Sigmoid colon (tissue), 7 donors: ENCODE measurements around the gene SLFN12L. TPM values are rescaled to one million over a fixed set of nuclear protein-coding genes. Genes with fewer than 3 reads are reported as not detected.
"Not testable (repeated sequence)": the region's sequence is repeated elsewhere in the genome, so short reads cannot be mapped to it uniquely, and the experiment has no call there.

Source experiments
- DNase-seq: peaks from one replicate; pipeline ENCODE4 v3.0.0-alpha.2; 2019
- H3K27ac ChIP-seq, 4 donors: fragments of 200-600 bp; sonication (generic); one replicate each; pipeline ENCODE4 v1.5.1; 2016 to 2019; ENCODE audit warnings: mild to moderate bottlenecking in 1 of 4
- H3K27me3 ChIP-seq, 3 donors: fragments of 200-600 bp; sonication (generic); one replicate each; pipeline ENCODE4 v1.5.1; 2019; ENCODE audit warnings: mild to moderate bottlenecking in 1 of 3
- H3K36me3 ChIP-seq, 4 donors: fragments of 200-600 bp; sonication (generic); one replicate each; pipeline ENCODE4 v1.5.1; 2016 to 2019
- H3K4me1 ChIP-seq, 4 donors: fragments of 200-600 bp; sonication (generic); one replicate each; pipeline ENCODE4 v1.5.1; 2017 to 2019
- H3K4me3 ChIP-seq, 4 donors: fragments of 200-600 bp; sonication (generic); one replicate each; pipeline ENCODE4 v1.5.1; 2017 to 2019; ENCODE audit warnings: mild to moderate bottlenecking in 2 of 4, moderate library complexity in 1 of 4
- H3K9me3 ChIP-seq, 4 donors: fragments of 200-600 bp in 3 of 4; sonication (generic) in 3 of 4; one replicate each; pipeline versions ENCODE4 v1.5.1 to v1.6.1; 2013 to 2019
- EP300 ChIP-seq, 4 donors: sonication (generic); formaldehyde crosslinking; IDR thresholded peaks; one replicate each; pipeline ENCODE4 v1.6.1; 2017; ENCODE audit warnings: antibody characterized with exemption in 4 of 4
- POLR2A ChIP-seq, 2 donors: fragments of 450-650 bp; IDR thresholded peaks; one replicate each; pipeline ENCODE4 v1.6.1; 2016; ENCODE audit warnings: antibody characterized with exemption in 2 of 2, mild to moderate bottlenecking in 2 of 2, moderate library complexity in 2 of 2
- POLR2AphosphoS5 ChIP-seq, 4 donors: sonication (generic); formaldehyde crosslinking; IDR thresholded peaks; one replicate each; pipeline ENCODE4 v1.6.1; 2017; ENCODE audit warnings: antibody characterized with exemption in 4 of 4
- WGBS, 2 donors: extraction: QIAGEN DNeasy Blood & Tissue Kit; methylation state at CpG; one replicate each; pipeline ENCODE4 v1.1.7; 2013; 5-methylcytosine and 5-hydroxymethylcytosine counted together
- intact Hi-C: fragments of 100-400 bp; cut with DNase I; formaldehyde crosslinking; loops from one replicate; pipeline ENCODE4 v1.15.1; 2023
- polyA plus RNA-seq, 3 donors: library from polyadenylated mRNA; stranded (reverse); fragments of 200-250 nt; gene quantifications; one replicate each; pipeline ENCODE4 v1.2.3, GENCODE V29; 2013
- total RNA-seq, 4 donors: library from RNA; depleted of rRNA; stranded (reverse); fragments of >200 nt; gene quantifications; one replicate each; pipeline ENCODE4 v1.1.0, GENCODE V29; 2016
- TF ChIP-seq, protein P1 (sequence below), 4 experiments: fragments of 450-650 bp in 3 of 4; fragments of 200-600 bp in 1 of 4; IDR thresholded peaks; one replicate each; pipeline ENCODE4 v1.5.1; 2016 to 2019; ENCODE audit warnings: antibody characterized with exemption in 4 of 4, mild to moderate bottlenecking in 3 of 4, moderate library complexity in 2 of 4
- donor health status: healthy with polysubstance abuse.
- donor health status: Bipolar disorder and iron deficiency.
- donor health status: healthy.

The SLFN12L gene
- total and polyA plus RNA-seq, 7 donors, result 0.27 to 1.9 (median 0.71) TPM; not detected in 2

GRCh38 chr17:35468475-35468874 lies 69.0 kb downstream of the SLFN12L start:
- TF ChIP-seq, protein P1, sequence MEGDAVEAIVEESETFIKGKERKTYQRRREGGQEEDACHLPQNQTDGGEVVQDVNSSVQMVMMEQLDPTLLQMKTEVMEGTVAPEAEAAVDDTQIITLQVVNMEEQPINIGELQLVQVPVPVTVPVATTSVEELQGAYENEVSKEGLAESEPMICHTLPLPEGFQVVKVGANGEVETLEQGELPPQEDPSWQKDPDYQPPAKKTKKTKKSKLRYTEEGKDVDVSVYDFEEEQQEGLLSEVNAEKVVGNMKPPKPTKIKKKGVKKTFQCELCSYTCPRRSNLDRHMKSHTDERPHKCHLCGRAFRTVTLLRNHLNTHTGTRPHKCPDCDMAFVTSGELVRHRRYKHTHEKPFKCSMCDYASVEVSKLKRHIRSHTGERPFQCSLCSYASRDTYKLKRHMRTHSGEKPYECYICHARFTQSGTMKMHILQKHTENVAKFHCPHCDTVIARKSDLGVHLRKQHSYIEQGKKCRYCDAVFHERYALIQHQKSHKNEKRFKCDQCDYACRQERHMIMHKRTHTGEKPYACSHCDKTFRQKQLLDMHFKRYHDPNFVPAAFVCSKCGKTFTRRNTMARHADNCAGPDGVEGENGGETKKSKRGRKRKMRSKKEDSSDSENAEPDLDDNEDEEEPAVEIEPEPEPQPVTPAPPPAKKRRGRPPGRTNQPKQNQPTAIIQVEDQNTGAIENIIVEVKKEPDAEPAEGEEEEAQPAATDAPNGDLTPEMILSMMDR (IDR thresholded peaks at IDR 0.05), result no peak
- TF ChIP-seq EP300 (IDR thresholded peaks at IDR 0.05) (no peak), POLR2AphosphoS5 (IDR thresholded peaks at IDR 0.05) (no peak), POLR2A (IDR thresholded peaks at IDR 0.05) (no peak)
- 84 to 89% methylated on average over 4 of the region's 4 CpGs for WGBS, 2 donors
- no peaks in the 10 kb centered on the region for H3K4me1 ChIP-seq
- no peak for DNase-seq
- no peaks in the 10 kb centered on the region for H3K9me3 ChIP-seq
- no peak overlapping the region for H3K27ac ChIP-seq
- peaks cover 0 to 15% (median 1%) of the 10 kb centered on the region in 3 donors for H3K27me3 ChIP-seq
- H3K4me3 ChIP-seq, result no peak overlapping the region
- H3K36me3 ChIP-seq, result no peaks in the 10 kb centered on the region
- intact Hi-C loops, result no loop called here

- intact Hi-C loops, result no loop called here
- Histone ChIP-seq H3K4me1 (no peaks in the 10 kb centered on the region), H3K27me3 (peaks cover 4 to 22% (median 8%) of the 10 kb centered on the region in 3 donors), H3K4me3 (no peak overlapping the region), H3K36me3 (no peaks in the 10 kb centered on the region), H3K27ac (no peak overlapping the region), H3K9me3 (no peaks in the 10 kb centered on the region)
- TF ChIP-seq EP300 (IDR thresholded peaks at IDR 0.05), result no peak
- TF ChIP-seq, protein P1 (IDR thresholded peaks at IDR 0.05), result no peak
- no peak for TF ChIP-seq POLR2AphosphoS5 (IDR thresholded peaks at IDR 0.05)
- TF ChIP-seq POLR2A (IDR thresholded peaks at IDR 0.05), result no peak
- 67 to 68% methylated on average over 4 of the region's 4 CpGs for WGBS, 2 donors
- no peak for DNase-seq
These were observed 69.7 kb downstream of the SLFN12L start for GRCh38 chr17:35467824-35468223.

DNA sequence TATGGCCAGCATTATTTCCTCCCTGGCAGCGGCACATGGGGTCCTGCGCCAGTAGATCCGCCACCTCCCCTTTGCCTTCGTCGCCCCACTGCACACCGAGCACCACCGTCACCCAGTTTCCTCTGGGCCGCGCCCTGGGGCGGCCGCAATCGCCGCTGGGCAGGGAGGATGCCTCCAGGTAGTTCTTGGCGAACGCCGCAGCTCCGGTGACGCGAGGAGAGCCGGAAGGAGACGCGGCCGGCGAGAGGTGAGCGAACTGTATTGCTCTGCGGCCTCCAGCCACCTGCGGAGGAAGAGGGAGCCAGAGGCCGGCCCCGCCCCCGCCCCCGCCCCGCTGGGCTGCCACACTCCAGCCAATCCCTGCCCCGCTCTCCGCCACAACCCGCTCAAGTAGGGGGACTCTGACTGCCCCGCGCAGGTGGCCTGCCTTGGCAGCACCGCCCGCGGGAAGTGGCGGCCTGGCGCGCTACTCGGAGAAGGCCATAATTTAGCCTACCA lies 77.1 kb downstream of the SLFN12L start:
- H3K4me1 ChIP-seq, result peaks cover 0 to 6% (median 3%) of the 10 kb centered on the region in 4 donors
- peak overlapping the region in 3 of 4 donors; percentile 15 to 36 (median 34) for H3K4me3 ChIP-seq
- no peak overlapping the region for H3K27ac ChIP-seq
- H3K36me3 ChIP-seq, result no peaks in the 10 kb centered on the region
- TF ChIP-seq, protein P1 (IDR thresholded peaks at IDR 0.05), result no peak
- TF ChIP-seq POLR2AphosphoS5 (IDR thresholded peaks at IDR 0.05) (no peak), POLR2A (IDR thresholded peaks at IDR 0.05) (no peak), EP300 (IDR thresholded peaks at IDR 0.05) (no peak)
- H3K27me3 ChIP-seq, result peaks cover 4 to 57% (median 40%) of the 10 kb centered on the region in 3 donors
- intact Hi-C loops, result no loop called here
- no peak for DNase-seq
- no peaks in the 10 kb centered on the region for H3K9me3 ChIP-seq
- 3% methylated on average over 44 of the region's 44 CpGs for WGBS, 2 donors

DNA sequence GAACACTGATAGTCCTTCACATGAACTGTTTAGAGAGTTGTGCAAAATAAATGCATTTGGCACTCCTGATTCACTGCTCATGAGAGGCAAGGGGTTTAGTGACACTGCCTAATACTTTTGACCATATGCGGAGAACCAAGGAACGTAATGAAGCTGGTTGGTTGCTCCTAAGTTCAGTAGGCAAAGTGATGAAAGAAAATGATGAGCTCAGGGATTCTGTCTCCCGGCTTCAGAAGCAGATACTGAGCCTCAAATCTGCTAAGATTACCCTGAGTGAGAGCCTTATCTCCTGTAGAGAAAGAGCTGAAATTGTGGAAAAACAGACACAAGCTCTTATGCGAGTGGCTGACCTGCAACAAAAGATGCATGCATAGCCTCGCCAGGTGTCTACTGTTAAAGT lies 83.4 kb downstream of the SLFN12L start:
- 90 to 93% methylated on average over 5 of the region's 5 CpGs for WGBS, 2 donors
- DNase-seq, H3K36me3 ChIP-seq, H3K4me1 ChIP-seq, intact Hi-C loops, H3K9me3 ChIP-seq, H3K4me3 ChIP-seq, H3K27ac ChIP-seq: not testable (repeated sequence)
- H3K27me3 ChIP-seq, result peaks cover 0 to 13% (median 5%) of the 10 kb centered on the region in 3 donors

DNA sequence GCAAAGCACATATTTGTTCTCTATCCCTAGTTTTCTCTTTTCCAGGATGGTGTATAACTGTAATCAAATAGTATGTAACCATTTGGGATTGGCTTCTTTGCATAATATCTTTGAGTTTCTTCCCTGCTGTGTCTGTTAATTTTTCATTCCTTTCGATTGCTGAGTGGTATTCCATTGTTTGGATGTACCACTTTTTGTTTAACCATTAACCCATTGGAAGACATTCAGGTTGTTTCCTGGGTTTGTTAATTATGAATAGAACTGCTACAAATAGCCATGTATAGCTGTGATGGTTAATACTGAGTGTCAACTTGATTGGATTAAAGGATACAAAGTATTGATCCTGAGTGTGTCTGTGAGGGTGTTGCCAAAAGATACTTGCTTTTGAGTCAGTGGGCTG lies 84.3 kb downstream of the SLFN12L start:
- no peaks in the 10 kb centered on the region for H3K9me3 ChIP-seq

More for the DNA sequence above, 84.3 kb downstream of the SLFN12L start:
- intact Hi-C loops, result no loop called here
- H3K4me3 ChIP-seq, result no peak overlapping the region
- no peak overlapping the region for H3K27ac ChIP-seq
- no peak for DNase-seq
- TF ChIP-seq EP300 (IDR thresholded peaks at IDR 0.05) (no peak), POLR2A (IDR thresholded peaks at IDR 0.05) (no peak), POLR2AphosphoS5 (IDR thresholded peaks at IDR 0.05) (no peak)
- TF ChIP-seq, protein P1 (IDR thresholded peaks at IDR 0.05), result no peak
- H3K27me3 ChIP-seq, result peaks cover 0 to 21% (median 5%) of the 10 kb centered on the region in 3 donors
- H3K36me3 ChIP-seq, result no peaks in the 10 kb centered on the region
- WGBS, 2 donors, result 15 to 48% methylated on average over 1 of the region's 1 CpG
- peaks cover 0 to 15% (median 11%) of the 10 kb centered on the region in 4 donors for H3K4me1 ChIP-seq
